ENCODE data around the gene STYXL2.

STYXL2 gene

DNA sequence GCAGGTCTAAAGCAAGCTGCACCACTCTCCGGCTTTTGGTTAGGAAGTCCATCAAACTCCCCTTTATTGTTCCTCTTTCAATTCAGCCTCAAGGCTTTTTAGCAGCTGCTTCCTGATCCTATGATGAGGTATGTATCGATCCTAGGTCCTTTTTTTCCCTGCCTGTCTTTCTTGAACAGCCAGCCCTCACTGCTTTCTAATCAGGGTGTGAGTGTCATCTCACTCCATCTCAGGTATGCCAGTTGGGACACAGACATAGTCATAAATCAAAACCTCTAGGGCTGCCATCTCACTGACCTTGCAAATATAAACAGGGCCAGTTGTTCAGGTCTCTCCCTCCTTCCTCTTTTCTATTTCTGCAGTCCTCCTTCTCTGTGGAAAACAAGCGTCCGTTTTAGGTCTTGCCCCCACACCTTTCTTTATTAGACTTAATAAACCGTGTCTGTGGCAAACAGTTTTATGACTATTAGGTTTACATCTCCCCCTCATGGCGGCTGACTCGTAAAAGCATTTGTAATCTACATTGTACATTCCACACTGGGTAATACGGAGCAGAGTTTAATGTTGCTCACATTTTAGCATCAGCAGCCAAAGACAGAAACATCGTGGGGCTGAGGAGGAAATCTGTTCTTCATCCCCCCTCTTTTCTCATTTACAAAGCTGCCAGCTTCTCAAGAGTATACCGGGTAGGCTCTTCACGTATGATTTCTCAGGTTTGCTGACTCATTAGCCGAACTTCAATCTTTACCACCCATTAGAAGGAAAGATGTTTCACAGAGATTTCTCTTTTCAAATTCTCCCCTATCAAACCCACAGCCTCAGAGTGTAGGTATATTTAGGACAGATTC lies 11.6 kb downstream of the STYXL2 start:
- H3K27ac ChIP-seq = no peak overlapping the region
- H3K4me3 ChIP-seq = no peak overlapping the region

DNA sequence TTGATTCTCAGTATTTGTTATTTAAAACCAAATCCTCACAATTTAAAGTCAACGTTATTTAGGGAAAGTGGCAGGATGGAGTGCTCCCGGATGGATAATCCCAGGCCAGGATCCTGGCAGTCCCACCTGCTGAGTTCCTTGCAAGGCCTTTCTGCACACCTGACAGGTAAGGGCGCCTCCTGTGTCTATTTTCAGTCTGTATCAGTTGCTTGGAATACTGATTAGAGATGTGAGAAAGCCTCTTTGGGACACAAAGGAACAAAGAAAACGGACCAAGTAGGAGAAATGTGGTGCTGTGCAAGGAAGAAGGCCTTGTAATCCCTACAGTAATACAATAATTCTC lies 12.2 kb downstream of the STYXL2 start:
- H3K4me3 ChIP-seq = no peak overlapping the region
- no peak overlapping the region for H3K27ac ChIP-seq

DNA sequence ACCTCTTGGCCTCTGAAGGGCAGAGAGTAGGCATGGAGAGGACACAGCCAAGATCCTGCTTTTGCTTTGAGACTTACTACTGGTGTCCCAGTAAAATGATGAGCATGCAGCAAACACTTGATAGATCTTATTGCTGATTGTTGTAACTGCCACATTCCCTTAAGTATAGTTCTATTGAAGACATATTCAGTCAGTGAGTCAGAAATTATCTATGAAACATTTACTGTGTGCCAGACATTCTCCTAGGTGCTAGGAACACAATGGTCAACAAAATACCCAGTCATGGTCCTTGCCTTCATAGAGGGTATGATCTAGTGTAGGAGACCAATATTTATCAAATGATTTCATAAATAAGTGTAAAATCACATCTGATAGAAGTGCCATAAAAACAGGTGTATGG lies 13.6 kb downstream of the STYXL2 start:
- no peak overlapping the region for H3K27ac ChIP-seq
- H3K4me3 ChIP-seq = no peak overlapping the region

DNA sequence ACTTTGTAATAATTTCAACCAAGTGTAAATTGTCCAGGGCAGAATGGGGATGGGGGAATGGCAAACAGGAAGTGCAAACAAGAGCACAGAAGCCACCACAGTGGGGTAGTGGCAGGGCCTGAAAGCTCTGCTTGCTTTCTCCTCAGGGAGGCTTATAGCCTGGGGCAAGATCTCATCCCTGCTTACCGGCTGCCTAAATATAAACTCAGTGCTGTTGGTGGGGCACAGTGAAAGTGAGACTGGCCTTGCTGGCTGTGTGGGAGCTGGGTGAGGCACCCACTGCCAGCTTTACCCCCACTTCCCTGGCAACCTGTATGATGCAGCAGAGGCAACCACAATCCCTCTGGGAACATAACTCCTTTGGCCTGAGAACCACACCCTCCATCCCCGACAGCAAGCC lies 15.2 kb downstream of the STYXL2 start:
- no peak overlapping the region for H3K4me3 ChIP-seq
- no peak overlapping the region for H3K27ac ChIP-seq

DNA sequence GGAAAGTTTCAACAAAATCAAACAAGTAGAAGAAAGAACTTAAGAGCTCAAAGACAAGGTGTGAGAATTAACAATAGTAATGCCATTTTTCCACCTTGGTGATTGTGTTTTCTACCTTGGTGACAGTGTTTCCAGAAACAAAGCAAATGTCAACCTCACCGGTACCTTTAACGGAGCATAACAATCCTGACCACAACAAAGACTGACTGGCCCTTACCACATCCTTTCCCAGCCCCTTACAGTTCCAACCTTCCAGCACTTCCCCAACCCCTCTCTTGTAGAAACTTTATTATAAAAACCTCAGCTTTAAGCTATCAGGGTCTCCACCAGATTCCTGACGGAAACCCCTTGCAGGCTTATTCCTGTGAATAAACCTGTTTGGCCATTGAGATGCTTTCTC lies 16.7 kb downstream of the STYXL2 start:
- H3K4me3 ChIP-seq = no peak overlapping the region
- H3K27ac ChIP-seq = no peak overlapping the region

DNA sequence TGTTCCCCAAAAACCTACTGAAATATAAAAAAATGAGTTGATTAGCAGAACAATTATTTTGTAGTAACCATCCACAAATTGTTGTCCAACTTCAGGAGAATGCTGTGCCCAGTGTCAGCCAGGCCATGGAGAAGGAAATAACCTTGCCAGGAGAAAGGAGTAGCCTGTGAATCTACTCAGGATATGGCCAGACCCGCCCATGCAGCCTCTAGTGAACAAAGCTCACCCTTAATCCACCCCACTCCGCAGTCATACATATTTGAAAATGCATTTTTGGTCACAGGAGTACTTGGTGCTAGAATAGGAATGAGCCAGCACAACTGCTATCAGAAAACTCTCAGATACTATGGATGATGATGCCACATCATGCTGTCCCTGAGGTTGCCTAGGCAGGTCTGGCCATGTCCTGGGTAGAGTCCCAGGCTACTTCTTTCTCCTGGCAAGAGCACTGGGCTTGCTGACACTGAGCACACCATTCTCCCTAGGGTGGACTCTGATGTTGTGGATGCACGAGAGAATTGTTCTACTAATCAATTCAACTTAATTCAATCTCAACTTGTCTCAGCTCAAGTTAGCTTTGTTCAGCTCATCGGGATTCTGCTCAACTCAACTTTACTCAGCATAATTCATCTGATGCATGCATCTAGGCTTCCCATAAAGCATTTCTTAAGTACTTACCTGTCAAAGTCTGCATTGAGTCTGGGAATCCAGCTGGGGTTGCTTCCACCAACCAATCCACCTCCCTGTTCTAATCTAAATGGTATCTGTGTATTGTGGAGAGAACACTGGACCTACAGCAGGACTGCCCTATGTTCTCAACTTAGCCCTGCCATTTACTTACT lies 18.2 kb downstream of the STYXL2 start:
- no peak overlapping the region for H3K27ac ChIP-seq
- no peak overlapping the region for H3K4me3 ChIP-seq

DNA sequence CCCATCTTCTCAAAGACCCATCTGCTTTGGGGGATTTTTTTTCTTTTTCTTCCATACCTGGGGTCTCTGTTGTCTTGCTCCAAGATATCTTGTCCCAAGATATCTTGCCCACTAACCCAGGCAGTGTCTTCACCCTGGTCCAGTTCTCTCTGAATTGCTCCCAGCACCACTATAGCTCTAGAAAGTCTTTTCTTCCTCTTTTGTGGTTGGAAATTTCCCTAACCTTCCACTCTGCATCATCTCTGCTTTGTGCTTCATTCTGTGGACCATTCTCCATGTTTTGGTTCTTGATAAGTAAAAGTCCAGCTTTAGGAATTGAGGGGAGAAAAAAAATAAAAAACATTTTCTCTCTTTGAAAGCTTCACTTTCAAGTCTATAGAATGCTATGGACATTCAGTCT lies 20.9 kb downstream of the STYXL2 start:
- no peak overlapping the region for H3K4me3 ChIP-seq
- no peak overlapping the region for H3K27ac ChIP-seq

DNA sequence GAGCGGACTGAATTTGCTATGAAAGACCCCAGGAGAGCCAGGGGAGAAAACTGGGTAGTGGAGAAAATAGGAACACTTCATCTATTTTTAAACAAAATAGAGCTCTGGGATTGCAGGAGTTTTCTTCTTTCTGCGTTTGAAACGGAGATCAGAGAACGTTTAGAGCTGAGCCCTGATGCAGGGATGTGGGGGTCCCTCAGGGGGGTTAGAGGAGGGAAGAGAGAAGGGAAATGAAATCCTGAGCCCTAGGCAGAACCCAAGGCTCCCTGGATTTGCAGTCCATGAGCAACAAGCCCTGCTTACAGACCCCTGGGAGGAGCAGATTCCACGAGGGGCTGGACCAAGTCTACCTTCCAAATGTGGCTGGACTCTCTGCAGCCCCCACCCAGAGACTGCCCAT lies 21.8 kb downstream of the STYXL2 start:
- H3K4me3 ChIP-seq = no peak overlapping the region
- no peak overlapping the region for H3K27ac ChIP-seq

DNA sequence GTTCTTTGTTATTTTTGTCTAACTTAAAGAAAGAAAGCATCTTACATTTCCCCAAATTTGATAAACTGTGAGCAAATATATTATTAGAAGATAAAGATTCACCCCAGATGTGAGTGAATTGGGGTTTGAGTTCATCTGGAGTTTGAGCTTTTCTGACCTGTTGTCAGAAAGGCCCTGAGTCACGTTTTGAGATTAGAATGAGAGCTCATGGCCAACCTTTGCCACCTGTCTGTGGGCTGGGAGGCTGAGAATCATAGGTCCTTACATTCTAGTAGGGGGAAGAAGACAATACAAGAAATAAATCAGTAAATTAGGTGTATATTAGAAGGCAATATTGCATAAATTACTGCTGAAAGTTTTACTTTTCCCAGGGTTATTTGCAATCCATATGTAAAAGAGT lies 22.3 kb downstream of the STYXL2 start:
- H3K4me3 ChIP-seq = no peak overlapping the region
- no peak overlapping the region for H3K27ac ChIP-seq

DNA sequence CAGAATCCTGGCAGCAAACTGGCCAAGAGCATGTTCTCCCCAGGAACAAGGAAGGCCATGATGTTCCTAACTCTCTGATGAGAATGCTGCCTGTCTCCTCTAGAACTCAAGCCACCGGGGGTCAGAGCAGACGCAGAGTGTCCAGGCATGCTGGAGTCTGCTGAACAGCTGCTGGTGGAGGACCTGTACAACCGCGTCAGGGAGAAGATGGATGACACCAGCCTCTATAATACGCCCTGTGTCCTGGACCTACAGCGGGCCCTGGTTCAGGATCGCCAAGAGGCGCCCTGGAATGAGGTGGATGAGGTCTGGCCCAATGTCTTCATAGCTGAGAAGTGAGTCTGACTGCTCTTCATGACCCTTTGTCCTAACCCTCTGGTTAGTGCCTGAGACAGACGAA lies 23.4 kb downstream of the STYXL2 start:
- H3K27ac ChIP-seq = no peak overlapping the region
- no peak overlapping the region for H3K4me3 ChIP-seq

DNA sequence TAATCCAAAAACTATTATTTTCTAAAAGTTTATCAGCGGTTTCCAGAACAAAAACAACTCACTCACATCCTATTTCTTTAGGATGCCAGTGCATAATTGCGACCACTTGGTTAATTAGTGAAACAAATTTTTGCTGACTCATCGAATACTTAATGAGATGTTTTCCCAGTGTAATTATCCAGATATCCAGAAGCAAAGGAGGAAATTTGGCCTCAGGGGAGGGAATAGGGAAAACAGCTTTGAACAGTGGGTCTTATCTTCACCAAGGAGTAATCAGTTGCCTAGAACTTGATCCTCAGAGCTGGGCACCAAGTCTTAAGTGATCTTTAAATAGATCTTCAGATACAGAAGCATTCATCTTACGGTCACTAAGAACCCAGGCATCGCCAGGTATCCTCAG lies 24.3 kb downstream of the STYXL2 start:
- H3K27ac ChIP-seq = no peak overlapping the region
- H3K4me3 ChIP-seq = no peak overlapping the region

DNA sequence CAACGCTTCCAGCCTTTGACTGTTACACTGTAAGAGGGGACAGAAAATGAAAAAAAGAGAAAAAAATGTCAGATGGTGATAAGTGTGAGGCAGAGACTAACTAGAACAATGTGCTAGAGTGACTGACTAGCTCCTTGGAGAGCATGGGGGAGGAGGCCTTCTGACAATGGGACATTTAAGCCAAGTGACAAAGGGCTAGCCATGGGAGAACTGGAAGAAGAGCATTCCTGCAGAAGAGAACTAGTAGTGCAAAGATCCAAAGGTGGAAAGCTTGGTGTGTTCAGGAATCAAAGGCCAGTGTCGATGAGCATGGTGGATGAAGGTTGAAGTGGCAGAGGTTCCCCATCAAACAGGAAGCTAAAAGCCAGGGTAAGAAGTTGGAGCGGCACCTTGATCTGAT lies 25.8 kb downstream of the STYXL2 start:
- no peak overlapping the region for H3K4me3 ChIP-seq
- H3K27ac ChIP-seq = no peak overlapping the region

DNA sequence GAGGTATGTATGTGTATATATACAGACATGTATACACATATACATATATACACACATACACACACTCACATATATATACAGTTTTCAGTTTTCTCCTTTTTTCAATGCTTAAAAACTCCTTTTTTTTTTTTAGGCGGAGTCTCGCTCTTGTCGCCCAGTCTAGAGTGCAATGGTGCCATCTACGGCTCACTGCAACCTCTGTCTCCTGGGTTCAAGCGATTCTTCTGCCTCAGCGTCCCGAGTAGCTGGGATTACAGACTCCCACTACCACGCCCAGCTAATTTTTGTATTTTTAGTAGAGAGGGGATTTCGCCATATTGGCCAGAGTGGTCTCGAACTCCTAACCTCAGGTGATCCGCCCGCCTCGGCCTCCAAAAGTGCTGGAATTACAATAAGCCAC lies 27.0 kb downstream of the STYXL2 start:
- H3K27ac ChIP-seq = no peak overlapping the region

DNA sequence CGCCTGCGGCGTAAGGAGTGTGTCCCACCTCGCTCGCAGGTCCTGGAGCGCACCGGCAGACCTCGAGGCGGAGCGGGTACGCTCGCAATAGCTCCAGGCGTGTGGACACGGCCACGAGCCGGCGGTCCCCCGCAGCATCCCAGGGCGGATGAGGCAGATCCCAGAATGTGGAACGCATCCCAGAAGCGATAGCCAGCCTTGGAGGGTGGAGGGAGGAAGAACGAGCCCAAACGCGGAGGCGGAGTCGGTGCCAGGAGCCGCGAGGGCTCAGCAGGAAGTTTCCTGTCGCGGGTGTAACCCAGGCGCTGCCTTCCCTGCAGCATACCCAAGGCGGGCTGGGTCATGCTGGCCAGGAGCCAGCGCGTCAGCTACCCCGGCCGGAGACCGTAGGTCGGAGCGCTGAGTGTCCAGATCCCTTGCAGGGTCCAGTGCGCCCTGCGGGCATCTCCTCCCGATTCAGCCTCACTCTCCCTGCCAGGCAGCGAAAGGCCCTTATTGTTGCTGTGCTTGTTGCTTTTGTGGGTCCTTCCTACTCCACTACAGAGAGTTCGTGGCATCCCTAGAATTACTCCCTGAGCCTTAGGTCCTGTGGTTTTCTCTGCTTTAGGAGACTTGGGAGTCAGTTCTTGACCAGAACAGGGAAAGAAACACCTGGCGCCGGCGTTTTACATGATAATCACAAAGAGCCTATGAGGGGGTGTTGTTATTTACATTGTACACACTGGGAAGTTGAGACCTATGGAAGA lies 27.7 kb downstream of the STYXL2 start:
- H3K27ac ChIP-seq = no peak overlapping the region
- H3K4me3 ChIP-seq = peak overlapping the region in 5 of 7 experiments; percentile 2 to 35 (median 20)

More for the DNA sequence above, 27.0 kb downstream of the STYXL2 start:
- H3K4me3 ChIP-seq = peak overlapping the region in 4 of 7 experiments; percentile 2 to 35 (median 18)

DNA sequence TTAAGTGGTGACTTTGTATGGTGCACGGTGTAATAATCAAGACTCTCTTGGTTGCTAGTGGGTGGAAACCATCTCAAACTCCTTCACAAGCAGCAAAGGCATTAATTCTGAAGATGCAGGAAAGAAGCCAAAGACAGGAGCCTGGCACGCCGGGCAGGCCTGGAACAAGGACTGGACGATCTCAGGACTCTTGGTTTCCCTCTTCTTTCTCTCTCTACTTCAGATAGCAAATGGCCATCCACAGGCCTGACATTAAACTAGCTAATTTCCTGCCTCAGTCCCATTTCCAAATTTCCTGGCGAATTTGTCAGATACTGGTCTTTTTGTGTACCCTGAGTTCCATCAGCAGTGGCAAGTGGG lies 28.2 kb downstream of the STYXL2 start:
- Histone ChIP-seq H3K27ac (no peak overlapping the region), H3K4me3 (no peak overlapping the region)

DNA sequence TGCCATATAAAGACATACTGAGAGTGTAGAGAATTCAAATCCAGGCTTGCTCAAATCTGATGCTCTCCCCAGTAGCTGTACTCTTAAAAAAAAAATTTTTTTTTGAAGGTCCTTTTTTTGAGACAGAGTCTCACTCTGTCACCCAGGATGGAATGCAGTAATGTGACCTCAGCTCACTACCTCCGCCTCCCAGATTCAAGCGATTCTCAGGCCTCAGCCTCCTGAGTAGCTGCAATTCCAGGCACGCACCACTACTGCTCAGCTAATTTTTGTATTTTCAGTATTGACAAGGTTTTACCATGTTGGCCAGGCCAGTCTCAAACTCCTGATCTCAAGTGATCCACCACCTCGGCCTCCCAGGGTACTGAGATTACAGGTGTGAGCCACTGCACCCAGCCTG lies 28.7 kb downstream of the STYXL2 start:
- Histone ChIP-seq H3K27ac (no peak overlapping the region), H3K4me3 (no peak overlapping the region)

DNA sequence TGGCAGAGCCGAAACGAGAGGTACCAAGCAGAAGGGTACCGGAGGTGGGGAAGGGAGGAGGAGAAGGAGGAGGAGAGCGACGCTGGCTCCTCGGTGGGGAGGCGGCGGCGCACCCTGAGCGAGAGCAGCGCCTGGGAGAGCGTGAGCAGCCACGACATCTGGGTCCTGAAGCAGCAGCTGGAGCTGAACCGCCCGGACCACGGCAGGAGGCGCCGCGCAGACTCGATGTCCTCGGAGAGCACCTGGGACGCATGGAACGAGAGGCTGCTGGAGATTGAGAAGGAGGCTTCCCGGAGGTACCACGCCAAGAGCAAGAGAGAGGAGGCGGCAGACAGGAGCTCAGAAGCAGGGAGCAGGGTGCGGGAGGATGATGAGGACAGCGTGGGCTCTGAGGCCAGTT lies 32.4 kb downstream of the STYXL2 start:
- Histone ChIP-seq H3K27ac (no peak overlapping the region), H3K4me3 (no peak overlapping the region)

DNA sequence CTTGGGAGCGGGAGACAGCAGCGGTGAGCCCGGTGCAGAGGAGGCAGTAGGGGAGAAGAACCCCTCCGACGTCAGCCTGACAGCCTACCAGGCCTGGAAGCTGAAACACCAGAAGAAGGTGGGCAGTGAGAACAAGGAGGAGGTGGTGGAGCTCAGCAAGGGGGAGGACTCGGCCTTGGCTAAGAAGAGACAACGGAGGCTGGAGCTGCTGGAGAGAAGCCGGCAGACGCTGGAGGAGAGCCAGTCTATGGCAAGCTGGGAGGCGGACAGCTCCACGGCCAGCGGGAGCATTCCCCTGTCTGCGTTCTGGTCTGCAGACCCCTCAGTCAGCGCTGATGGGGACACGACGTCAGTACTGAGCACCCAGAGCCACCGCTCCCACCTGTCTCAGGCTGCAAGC lies 32.9 kb downstream of the STYXL2 start:
- H3K27ac ChIP-seq = no peak overlapping the region

DNA sequence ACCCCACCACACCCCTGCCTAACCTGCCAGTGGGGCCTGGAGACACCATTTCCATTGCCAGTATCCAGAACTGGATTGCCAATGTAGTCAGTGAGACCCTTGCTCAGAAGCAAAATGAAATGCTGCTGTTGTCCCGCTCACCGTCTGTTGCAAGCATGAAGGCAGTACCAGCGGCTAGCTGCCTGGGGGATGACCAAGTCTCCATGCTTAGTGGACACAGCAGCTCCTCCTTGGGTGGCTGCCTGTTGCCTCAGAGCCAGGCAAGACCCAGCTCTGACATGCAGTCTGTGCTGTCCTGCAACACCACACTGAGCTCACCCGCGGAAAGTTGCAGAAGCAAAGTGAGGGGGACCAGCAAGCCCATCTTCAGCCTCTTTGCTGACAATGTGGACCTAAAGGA lies 33.4 kb downstream of the STYXL2 start:
- no peak overlapping the region for H3K4me3 ChIP-seq
- H3K27ac ChIP-seq = no peak overlapping the region

More for the DNA sequence above, 32.9 kb downstream of the STYXL2 start:
- no peak overlapping the region for H3K4me3 ChIP-seq

DNA sequence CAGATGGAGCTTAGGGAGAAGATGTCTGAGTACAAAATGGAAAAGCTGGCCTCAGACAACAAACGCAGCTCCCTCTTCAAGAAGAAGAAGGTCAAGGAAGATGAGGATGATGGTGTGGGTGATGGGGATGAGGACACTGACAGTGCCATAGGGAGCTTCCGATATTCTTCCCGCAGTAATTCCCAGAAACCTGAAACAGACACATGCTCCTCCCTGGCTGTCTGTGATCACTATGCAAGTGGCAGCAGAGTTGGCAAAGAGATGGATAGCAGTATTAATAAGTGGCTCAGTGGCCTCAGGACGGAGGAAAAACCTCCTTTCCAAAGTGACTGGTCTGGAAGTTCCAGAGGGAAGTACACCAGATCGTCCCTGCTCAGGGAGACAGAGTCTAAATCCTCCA lies 33.8 kb downstream of the STYXL2 start:
- Histone ChIP-seq H3K4me3 (no peak overlapping the region), H3K27ac (no peak overlapping the region)

Data from skin epidermis (tissue), 12 donors.